ENCODE data around the gene RPA3.
A peak's percentile ranks its signal among the peaks of the same experiment; 100 is the strongest.

Gene RPA3

GRCh38 chr7:7607010-7607409 lies 111.4 kb downstream of the RPA3 start:
- no peak for DNase-seq (ENCODE audit: low spot score)

DNA sequence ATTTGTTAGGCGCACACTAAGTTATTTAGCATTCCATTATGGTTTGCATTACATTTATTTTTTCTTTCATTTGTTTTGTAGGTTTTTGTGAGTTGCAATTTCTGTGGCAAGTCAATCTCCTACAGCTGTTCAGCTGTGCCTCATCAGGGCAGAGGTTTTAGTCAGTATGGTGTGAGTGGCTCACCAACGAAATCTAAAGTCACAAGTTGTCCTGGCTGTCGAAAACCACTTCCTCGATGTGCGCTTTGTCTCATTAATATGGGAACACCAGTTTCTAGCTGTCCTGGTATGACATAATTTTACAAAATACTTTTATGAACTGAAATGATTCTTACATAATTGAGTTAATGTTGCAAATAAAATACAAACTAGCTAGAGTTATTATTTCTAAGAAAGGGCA lies 122.2 kb downstream of the RPA3 start:
- no peak for DNase-seq (ENCODE audit: low spot score)

GRCh38 chr7:7595451-7595850 lies 123.0 kb downstream of the RPA3 start:
- peak; percentile 71 for DNase-seq (ENCODE audit: low spot score)
